Endothelial cell of umbilical vein (primary cell): Measurements from ENCODE around the gene DDAH2. TPM values are rescaled to one million over a fixed set of nuclear protein-coding genes. Genes with fewer than 3 reads are reported as not detected.

ENCODE experiments used
- BruUV-seq: library from RNA; stranded (reverse); fragments of 400-500 nt; replicated peaks from 2 replicates; lab custom pipeline; 2021; lab: Mats Ljungman, UMichigan
- CTCF ChIA-PET: fragments of 300-600, 350-600 bp; sonication (Branson Sonifier 250); formaldehyde crosslinking; loops from one replicate; lab custom pipeline; 2021; ENCODE audit warnings: antibody characterized with exemption, inconsistent platforms; lab: Charles Lee
- POLR2A ChIA-PET: fragments of 300-600, 350-600 bp; sonication (Branson Sonifier 250); formaldehyde crosslinking; loops from one replicate; lab custom pipeline; 2021; ENCODE audit warnings: antibody characterized with exemption, inconsistent platforms; lab: Charles Lee
- DNase-seq: peaks from one replicate; pipeline ENCODE4 v3.0.0-alpha.2; 2011; ENCODE audit warnings: low read depth, low spot score
- FAIRE-seq: peaks from 2 replicates; lab custom pipeline; 2011; peaks lifted over from hg19 to GRCh38; lab: Jason Lieb, UNC
- H2AFZ ChIP-seq: 2 replicates; pipeline ENCODE4 v1.6.0; 2012; ENCODE audit warnings: low read depth, low read length, control low read depth, inconsistent platforms
- H3K27ac ChIP-seq: 2 replicates; pipeline ENCODE4 v1.5.1; 2011; ENCODE audit warnings: low read depth, mild to moderate bottlenecking, control low read depth, low read length, moderate library complexity; ENCODE audit not compliant: insufficient read depth
- H3K27me3 ChIP-seq, 2 experiments: 2 replicates each; pipeline versions ENCODE4 v1.6.0 to v1.6.1; 2011; ENCODE audit warnings: low read length in 2 of 2, mixed read lengths in 1 of 2; ENCODE audit not compliant: control insufficient read depth in 2 of 2, insufficient read depth in 2 of 2
- H3K36me3 ChIP-seq, 2 experiments: 2 replicates in 1 of 2; 3 replicates in 1 of 2; pipeline ENCODE4 v1.5.1; 2011; ENCODE audit warnings: low read length in 2 of 2, mild to moderate bottlenecking in 1 of 2, moderate library complexity in 1 of 2; ENCODE audit not compliant: control insufficient read depth in 2 of 2, insufficient read depth in 2 of 2; ENCODE audit errors: extremely low read depth in 1 of 2
- H3K4me1 ChIP-seq: 3 replicates; pipeline ENCODE4 v1.5.1; 2011; ENCODE audit warnings: mild to moderate bottlenecking, low read length; ENCODE audit not compliant: control insufficient read depth, insufficient read depth; ENCODE audit errors: extremely low read depth
- H3K4me2 ChIP-seq: 2 replicates; pipeline ENCODE4 v1.6.1; 2011; ENCODE audit warnings: low read length, control low read depth, mixed read lengths; ENCODE audit not compliant: insufficient read depth
- H3K4me3 ChIP-seq, 3 experiments: fragments of 200-600 bp in 1 of 3; sonication (generic), shearing (Covaris generic) in 1 of 3; replicated peaks in 1 of 3; 2 replicates each; pipeline ENCODE4 v1.5.1; 2011 to 2016; ENCODE audit warnings: control low read depth in 3 of 3, low read length in 3 of 3, mild to moderate bottlenecking in 2 of 3, inconsistent platforms in 1 of 3, low read depth in 1 of 3, moderate library complexity in 1 of 3; ENCODE audit not compliant: insufficient read depth in 1 of 3
- H3K79me2 ChIP-seq: 2 replicates; pipeline ENCODE4 v1.6.0; 2012; ENCODE audit warnings: low read length, inconsistent platforms; ENCODE audit not compliant: control insufficient read depth, insufficient read depth
- H3K9ac ChIP-seq: replicated peaks from 2 replicates; pipeline ENCODE3; 2011; ENCODE audit warnings: low read length, control low read depth; ENCODE audit not compliant: insufficient read depth; ENCODE audit errors: extremely low read depth
- H3K9me1 ChIP-seq: replicated peaks from 3 replicates; pipeline ENCODE4 v1.6.0; 2011; ENCODE audit warnings: mild to moderate bottlenecking, low read length; ENCODE audit not compliant: control insufficient read depth, insufficient read depth; ENCODE audit errors: extremely low read depth
- H3K9me3 ChIP-seq: replicated peaks from 2 replicates; pipeline ENCODE4 v1.5.1; 2012; ENCODE audit warnings: low read length, inconsistent platforms; ENCODE audit not compliant: control insufficient read depth, insufficient read depth
- H4K20me1 ChIP-seq: replicated peaks from 2 replicates; pipeline ENCODE3; 2011; ENCODE audit warnings: mild to moderate bottlenecking, low read length; ENCODE audit not compliant: control insufficient read depth, insufficient read depth; ENCODE audit errors: extremely low read depth
- EZH2 ChIP-seq: IDR thresholded peaks from 2 replicates; pipeline ENCODE4 v1.6.1; 2012; ENCODE audit warnings: borderline replicate concordance, low read depth, mild to moderate bottlenecking, moderate library complexity, low read length, inconsistent platforms; ENCODE audit not compliant: severe bottlenecking
- FOS ChIP-seq: IDR thresholded peaks from 2 replicates; pipeline ENCODE4 v1.6.1; 2011; ENCODE audit warnings: mild to moderate bottlenecking, low read length, moderate library complexity, borderline replicate concordance; ENCODE audit not compliant: insufficient read depth
- GATA2 ChIP-seq: IDR thresholded peaks from 2 replicates; pipeline ENCODE4 v1.7.0; 2011; ENCODE audit warnings: low read depth, mild to moderate bottlenecking, moderate library complexity, mixed read lengths, low read length; ENCODE audit not compliant: insufficient read length, insufficient read depth
- JUN ChIP-seq: IDR thresholded peaks from 2 replicates; pipeline ENCODE4 v1.6.1; 2011; ENCODE audit warnings: borderline replicate concordance, low read depth; ENCODE audit not compliant: insufficient read length, insufficient read depth
- MYC ChIP-seq: IDR thresholded peaks from one replicate; pipeline ENCODE4 v1.6.1; 2011; ENCODE audit warnings: mild to moderate bottlenecking, low read depth, low read length
- POLR2A ChIP-seq: IDR thresholded peaks from 2 replicates; pipeline ENCODE4 v1.6.1; 2012; ENCODE audit warnings: low read depth, mild to moderate bottlenecking, control low read depth, low read length
- POLR2AphosphoS5 ChIP-seq: IDR thresholded peaks from 2 replicates; pipeline ENCODE4 v1.6.1; 2012; ENCODE audit warnings: low read depth, mild to moderate bottlenecking, control low read depth, low read length, moderate library complexity; ENCODE audit not compliant: insufficient read depth
- dilution Hi-C: fragments of 300-500 bp; cut with MboI; formaldehyde crosslinking; loops from one replicate; pipeline ENCODE4 v1.15.0; 2019; ENCODE audit warnings: low sequenced_read_pairs; ENCODE audit not compliant: extremely low pct_ligation_motif_present
- intact Hi-C: fragments of 100-400 bp; cut with micrococcal nuclease; formaldehyde crosslinking; loops from one replicate; pipeline ENCODE4 v1.10.0; 2022
- polyA plus RNA-seq, 4 experiments: library from polyadenylated mRNA; depleted of rRNA in 3 of 4; stranded (reverse) in 3 of 4; unstranded in 1 of 4; fragments of >200 nt; gene quantifications; 2 replicates each; pipeline versions ENCODE4 v1.2.1 to v1.2.3, GENCODE V29; 2011 to 2012; ENCODE audit warnings: missing spikeins in 1 of 4
- total RNA-seq: library from RNA; stranded (reverse); gene quantifications from 2 replicates; pipeline ENCODE4 v1.2.3, GENCODE V29; 2021
- TF ChIP-seq, protein P1 (sequence below): IDR thresholded peaks from 2 replicates; pipeline ENCODE4 v1.6.1; 2011; ENCODE audit not compliant: insufficient read depth, insufficient read length

DDAH2 gene
- total and polyA plus RNA-seq, 2 donors (not counting 3 experiments of a cell fraction or from before 2014, with no cell fraction given): 109 to 176 TPM

GRCh38 chr6:31719001-31719400 is 10.1 kb downstream of the DDAH2 start:
- H4K20me1 ChIP-seq: no peaks in the 10 kb centered on the region
- no peak overlapping the region for H2AFZ ChIP-seq
- no peaks in the 10 kb centered on the region for H3K4me1 ChIP-seq
- dilution Hi-C loops (no loop called here), intact Hi-C loops (no loop called here)
- TF ChIP-seq, protein P1, sequence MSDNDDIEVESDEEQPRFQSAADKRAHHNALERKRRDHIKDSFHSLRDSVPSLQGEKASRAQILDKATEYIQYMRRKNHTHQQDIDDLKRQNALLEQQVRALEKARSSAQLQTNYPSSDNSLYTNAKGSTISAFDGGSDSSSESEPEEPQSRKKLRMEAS: no peak
- TF ChIP-seq POLR2AphosphoS5 (no peak), EZH2 (no peak), POLR2A (no peak), MYC (no peak)
- BruUV-seq: no TSS peak
- no peaks in the 10 kb centered on the region for H3K9me1 ChIP-seq
- DNase-seq: no peak
- no peaks in the 10 kb centered on the region for H3K36me3 ChIP-seq
- no peak overlapping the region for H3K9ac ChIP-seq
- ChIA-PET CTCF (no interaction called here), POLR2A (no interaction called here)
- peaks cover 0 to 2% of the 10 kb centered on the region in 2 experiments for H3K27me3 ChIP-seq
- H3K4me3 ChIP-seq: no peak overlapping the region
- no peaks in the 10 kb centered on the region for H3K9me3 ChIP-seq
- no peak for FAIRE-seq
- H3K4me2 ChIP-seq: no peak overlapping the region
- no peaks in the 10 kb centered on the region for H3K79me2 ChIP-seq
- H3K27ac ChIP-seq: no peak overlapping the region

GRCh38 chr6:31718265-31718664 is 10.8 kb downstream of the DDAH2 start:
- ChIA-PET POLR2A (no interaction called here), CTCF (no interaction called here)
- no peak for TF ChIP-seq JUN
- no peak for TF ChIP-seq FOS
- no peak for TF ChIP-seq GATA2
- TF ChIP-seq EZH2: no peak
- TF ChIP-seq POLR2A: no peak
- DNase-seq: no peak
- Histone ChIP-seq H3K4me1 (no peaks in the 10 kb centered on the region), H3K9me1 (no peaks in the 10 kb centered on the region), H3K9me3 (no peaks in the 10 kb centered on the region), H3K9ac (no peak overlapping the region), H4K20me1 (no peaks in the 10 kb centered on the region), H3K36me3 (no peaks in the 10 kb centered on the region), H2AFZ (no peak overlapping the region), H3K27ac (no peak overlapping the region), H3K4me3 (no peak overlapping the region), H3K4me2 (no peak overlapping the region), H3K79me2 (no peaks in the 10 kb centered on the region), H3K27me3 (peaks cover 0 to 2% of the 10 kb centered on the region in 2 experiments)
- no peak for FAIRE-seq
- BruUV-seq: no TSS peak
- intact Hi-C loops (no loop called here), dilution Hi-C loops (no loop called here)
